Amniotic stem cell (primary cell): ENCODE data around the gene KCNJ4.

Experiments
- DNase-seq: peaks from one replicate; lab custom pipeline; 2025; lab: John Stamatoyannopoulos, UW

KCNJ4 gene

DNA sequence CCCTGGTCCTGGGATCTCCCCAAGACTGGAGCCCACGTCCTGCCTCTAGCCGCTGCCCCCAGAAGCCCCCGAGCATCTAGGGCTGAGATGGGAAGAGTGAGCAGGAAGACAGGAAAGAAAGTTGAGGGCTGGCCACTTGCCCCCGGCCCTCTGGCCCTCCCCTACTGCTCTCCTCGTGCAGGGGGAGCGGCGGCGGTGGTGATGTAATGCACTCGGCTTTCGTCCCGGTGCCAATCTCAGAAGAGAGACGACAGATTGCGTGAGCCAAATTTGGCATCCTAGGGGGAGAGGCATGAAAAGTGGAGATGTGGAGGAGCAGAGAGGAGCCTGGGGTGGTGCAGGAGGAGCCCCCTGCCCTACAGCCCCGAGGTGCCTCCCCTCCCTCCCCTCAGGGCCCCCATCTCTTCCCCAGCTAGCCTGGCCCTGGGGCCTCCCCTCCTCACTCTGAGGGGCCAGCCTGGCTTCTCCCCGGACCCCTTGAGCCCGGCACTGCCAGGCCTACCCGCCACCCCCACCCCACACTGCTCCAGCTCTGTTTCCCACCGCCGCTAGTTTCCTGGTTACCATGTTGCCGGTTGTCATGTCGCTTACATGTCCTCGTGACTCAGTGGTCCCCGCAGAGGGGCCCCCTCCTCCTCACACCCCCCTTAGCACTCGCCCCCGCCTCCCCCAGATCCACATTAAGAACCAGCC lies 2.5 kb downstream of the KCNJ4 start:
- DNase-seq, result no peak

DNA sequence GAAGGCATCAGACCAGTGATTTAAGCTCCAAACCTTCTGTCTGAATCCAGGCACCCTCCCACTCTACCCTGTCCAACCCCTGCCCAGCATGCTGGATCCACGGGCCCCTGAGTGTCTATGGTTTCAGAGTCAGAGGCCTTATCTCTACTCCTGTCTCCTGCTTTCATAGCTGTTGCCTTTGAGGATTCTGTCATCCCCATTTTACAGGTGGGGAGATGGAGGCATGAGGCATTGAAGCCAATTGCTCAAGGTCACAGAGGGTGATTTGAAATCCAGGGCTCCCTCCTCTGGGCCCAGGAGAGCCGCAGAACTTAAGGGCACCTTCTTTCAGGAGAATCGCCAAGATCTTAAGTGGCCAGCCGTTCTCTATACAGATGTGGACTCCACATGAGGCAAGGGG lies 3.1 kb downstream of the KCNJ4 start:
- no peak for DNase-seq

DNA sequence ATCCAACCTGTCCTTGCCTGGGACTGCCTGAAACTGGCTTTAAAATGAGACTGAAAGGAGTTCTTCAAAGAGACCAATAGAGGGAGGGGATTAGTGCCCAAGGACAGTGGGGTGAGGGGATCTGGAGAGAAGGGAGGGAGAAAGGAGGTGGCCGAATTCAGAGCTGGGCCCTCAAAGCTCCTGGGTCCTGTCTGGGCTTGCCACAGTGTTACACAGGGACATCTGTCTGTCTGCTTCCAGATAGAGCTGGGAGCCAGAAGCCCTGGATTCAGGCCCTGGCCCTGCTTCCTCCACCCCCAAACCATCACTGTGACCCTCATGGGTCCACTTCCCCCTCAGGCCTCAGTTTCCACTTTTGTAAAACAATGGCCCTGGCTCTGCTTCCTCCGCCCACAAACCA lies 3.6 kb downstream of the KCNJ4 start:
- no peak for DNase-seq

DNA sequence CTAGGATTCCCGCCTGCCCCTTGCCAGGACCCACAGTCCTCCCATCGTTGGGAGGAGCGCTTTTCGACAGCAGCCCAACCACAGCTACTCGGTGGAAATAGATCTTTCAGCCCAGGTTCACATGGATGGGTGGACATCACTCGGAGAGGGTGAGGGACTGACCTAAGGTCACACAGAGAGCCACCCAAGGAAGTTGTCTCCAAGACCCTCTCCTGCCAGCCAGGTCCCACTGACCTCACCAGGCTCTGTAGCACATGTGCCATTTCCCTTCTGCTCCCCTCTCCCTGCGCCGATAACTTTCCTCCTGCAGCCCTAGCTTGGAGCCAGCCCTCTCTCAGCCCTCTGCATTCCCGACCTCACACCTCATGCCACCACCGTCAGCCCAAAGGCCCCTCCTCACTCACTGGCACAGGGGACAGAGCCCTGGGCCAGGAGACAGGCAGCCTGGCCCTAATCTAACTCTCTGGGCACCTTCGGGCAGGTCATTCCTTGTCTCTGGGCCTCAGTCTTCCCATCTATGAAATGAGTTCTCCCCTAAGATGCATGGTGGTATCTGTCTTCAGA lies 4.7 kb downstream of the KCNJ4 start:
- no peak for DNase-seq

DNA sequence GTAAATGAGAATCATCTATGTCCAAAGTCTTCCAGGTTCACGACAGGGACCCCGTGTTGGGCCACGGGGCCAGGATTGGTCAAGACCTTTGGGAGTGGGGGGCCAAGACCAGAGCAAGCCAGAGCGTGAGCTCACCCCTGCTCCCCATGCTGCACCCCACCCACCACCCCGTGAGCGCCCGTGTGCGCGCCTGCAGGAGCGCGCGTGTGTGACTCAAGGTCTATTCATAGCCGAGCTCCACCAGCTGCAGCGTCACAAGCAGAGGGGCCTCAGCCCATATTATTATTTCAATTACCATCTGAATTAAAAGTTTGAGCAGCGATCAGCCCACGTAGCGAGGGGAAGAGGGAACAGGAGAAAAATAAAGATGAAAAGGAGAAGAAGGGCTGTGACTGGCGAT lies 5.2 kb downstream of the KCNJ4 start:
- no peak for DNase-seq

DNA sequence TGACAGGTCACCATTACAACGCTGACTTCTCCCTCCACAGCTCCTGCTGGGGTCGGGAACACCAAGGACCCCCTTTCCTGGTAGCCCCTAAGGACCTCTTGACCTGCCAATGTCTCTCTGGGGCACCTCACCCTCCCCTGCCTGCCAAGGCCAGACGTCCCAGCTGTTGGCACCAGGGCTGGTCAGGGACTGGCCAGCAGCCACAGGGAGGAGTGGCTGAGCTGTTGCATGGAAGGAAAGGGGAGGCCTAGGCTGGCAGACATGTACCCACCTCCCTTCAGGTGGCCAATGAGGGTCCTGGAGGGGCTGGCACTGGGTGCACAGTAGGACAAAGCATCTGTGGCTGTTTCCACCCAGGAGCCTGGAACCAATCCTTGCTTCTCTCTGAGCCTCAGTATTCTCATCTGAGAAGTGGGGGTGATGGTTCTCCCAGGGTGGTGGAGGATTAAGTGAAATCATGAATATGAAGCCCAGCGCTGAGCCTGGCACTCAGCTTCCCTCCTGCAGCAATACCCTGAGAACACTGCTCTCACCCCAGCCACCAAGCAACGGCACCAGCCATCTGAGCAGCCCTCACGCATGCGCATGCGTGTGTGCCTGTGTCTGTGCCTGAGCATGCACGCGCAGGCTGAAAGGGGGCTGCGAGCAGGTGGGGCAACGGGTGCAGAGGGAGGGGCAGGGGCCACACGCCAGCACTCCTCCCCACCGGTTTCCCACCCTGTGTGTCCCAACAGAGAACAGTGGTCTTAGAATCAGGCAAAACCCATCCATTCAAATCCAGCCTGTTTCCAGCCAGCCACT lies 5.9 kb downstream of the KCNJ4 start:
- DNase-seq, result no peak

DNA sequence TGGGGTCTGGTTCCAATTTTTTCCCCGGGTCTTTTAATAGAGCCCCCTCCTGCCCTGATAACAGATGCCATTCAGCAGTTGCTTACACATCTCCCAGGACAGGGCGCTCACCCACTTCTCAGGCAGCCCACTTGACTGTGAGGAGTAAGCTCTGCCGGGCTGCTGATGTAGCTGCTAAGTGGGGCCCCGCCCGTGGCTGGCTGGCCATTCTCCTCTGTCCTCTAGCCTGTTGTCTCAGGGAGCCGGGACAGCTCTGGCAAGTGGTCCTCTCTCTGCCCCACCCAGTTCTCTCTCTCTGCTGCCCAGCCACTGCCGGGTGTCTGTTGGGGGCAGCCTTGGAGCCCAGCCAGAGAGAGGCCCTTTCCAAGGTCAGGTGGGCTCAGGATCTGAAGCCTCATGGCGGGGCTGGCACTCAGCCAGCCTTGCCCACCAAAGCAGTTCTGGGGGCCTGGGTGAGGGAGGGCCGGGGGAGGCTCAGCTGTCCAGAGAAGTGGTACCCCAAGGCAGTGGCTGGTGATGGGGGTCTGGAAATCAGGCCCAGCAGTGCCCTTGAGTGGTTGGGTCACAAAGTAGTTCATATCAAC lies 8.9 kb downstream of the KCNJ4 start:
- no peak for DNase-seq

DNA sequence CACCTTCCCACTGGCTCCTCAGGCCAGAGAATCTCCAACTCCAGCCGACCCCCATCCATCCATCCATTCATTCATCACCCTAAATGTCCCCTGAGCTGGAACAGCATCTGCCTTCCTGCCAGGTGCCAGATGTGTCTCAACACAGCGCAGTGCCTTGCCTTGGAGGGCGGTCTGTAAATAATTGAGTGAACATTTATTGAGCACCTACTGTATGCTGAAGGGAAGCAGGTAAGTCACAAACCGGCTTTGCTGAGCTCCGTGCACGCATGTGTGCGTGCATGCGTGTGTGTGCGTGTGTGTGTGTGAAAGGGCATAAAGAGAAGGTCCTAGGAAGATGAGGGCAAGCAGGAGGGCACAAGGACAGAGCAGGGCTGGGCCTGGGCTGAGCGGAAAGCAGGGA lies 10.2 kb downstream of the KCNJ4 start:
- DNase-seq, result no peak

DNA sequence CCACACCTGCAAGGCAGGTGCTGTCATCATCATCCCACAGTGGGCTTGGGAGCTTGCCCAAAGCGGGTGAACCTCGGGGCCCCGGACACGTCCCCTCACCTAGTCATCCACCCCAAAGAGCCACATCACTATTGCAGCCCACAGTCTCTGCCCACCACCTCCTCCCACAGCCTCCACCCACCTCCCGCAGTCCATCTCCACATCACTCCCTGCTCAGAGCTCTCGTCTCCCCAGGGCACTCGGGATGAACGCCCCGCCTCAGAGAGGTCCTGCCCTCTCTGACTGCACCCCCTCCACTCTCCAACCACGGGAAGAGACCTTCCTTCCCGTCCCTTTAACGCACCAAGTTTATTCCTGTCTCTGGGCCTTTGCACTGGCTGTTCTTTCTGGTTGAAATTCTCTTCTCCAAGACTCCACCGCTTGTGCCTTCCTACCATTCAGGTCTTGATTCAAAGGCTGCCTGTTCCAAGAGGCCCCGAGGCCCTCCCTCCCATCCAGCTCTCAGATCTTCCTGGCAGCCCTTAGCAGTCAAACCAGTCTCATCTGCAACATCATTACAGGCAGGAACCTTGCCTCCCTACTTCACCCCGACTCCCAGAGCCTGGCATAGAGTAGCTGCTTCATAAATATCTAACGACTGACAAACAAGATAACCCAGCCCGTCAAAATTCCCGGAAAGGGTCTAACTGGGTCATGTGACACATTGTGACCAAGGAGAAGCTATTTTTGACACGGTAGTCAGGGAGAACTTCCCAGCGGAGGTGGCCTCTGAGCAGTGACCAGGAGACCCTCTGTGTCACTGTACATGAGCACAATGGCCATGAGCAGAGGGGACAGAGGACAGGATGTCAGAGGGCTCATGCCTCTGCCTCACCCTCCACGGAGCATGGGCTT lies 11.1 kb downstream of the KCNJ4 start:
- no peak for DNase-seq

DNA sequence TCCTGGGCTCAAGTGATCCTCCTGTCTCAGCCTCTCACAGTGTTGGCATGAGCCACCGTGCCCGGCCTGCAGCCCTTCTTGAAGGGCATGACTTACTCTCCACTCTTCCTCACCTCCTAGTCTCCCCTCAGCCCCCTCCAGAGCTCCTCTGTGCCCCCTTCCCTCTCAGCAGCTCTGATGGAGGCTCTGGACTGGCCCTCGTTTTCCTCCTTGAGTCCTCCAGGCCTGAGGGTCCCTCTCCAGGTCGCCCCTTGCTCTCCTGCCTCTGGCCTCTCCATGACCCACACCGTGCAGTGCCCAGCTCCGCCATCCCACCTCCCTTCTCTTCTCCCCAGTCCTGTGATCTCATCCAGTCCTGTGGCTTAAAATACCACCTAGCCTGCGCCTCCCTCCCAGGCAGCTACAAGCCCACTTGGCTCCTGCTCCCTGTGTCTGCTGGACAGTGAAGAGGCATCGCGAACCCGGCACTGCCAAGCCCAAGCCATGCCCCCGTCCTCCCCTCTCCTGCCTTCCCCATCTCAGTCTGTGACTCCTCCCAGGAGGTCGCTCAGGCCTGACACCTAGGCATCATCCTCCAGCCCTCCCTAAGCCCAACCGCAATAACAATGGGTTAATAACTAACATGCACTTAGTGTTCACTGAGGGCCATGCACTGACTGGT lies 11.9 kb downstream of the KCNJ4 start:
- DNase-seq, result no peak

DNA sequence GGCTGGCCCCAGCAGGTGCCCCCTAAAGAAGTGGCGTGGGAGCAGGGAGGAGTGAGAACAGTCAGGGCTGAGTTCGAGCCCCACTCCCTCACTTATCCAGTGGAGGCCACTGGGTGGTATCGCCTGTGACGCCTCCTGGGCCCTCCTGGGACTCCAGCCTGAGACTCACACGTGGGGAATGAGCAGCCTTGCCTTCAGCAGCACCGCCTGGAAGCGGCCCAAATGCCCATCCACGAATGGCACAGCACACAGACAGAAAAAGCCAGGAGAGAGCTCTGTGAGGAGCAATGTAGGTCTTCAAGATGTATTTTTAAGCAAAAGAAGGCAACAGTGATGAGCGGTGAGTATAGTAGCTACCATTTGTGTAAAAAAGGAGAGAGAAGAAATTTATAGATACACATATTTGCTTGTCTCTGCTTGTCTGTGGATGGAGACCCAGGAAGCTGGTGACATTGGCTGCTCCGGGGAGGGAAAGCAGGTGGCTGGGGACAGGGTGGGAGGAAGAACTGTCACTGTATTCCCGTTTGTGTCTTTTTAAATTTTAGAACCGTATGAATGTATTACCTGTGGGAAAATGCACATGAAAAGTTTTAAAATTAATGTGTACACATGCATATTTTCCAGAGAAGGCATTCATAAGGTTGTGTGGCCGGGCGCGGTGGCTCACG lies 13.2 kb downstream of the KCNJ4 start:
- DNase-seq, result no peak

DNA sequence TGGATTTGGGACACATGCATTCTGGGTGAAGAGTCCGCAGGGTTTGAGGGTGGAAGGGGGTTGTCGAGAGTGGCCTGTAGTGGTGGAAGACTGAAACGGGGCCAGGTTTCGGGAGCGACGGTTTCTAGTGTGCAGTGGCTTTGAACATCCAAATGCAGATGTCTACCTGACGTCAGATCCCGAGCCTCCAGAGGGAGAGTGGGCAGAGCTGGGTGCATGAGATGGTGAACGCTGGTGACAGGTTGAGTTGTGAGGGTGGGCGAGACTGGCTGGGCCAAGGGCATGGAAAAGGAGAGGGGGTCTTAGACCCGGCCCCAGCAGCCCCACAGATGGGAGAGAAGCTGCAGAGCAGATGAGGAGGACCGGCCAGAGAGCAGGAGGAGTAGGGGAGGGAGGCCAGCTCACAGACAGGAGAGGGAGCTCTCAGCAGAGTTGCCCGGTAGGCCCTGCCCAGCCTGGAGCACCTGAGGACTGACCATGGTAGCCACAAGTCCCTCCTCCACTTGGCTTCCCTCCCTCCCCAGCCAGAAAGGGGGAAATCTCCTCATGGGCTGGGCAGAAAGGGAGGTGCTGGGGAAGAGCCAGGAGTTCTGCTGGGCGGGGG lies 14.2 kb downstream of the KCNJ4 start:
- no peak for DNase-seq

DNA sequence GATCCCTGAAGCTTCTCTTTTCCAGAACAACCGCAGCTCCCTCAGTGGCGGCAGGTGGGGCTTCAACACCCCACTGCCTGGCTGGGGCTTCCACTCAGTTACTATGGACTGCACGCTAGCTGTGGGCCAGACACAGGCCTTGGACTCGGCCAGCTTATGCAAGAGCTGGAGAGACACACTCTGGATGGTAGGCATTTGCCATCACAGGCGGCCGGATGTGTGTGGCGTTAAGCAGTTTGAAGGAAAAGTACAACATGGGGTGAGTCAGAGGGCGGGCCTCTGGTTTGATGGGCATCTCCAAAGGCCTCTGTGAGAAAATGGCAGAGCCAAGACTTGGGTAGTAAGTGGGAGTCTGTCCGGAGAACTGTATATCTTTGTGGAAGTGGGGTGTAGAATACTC lies 17.6 kb downstream of the KCNJ4 start:
- no peak for DNase-seq

DNA sequence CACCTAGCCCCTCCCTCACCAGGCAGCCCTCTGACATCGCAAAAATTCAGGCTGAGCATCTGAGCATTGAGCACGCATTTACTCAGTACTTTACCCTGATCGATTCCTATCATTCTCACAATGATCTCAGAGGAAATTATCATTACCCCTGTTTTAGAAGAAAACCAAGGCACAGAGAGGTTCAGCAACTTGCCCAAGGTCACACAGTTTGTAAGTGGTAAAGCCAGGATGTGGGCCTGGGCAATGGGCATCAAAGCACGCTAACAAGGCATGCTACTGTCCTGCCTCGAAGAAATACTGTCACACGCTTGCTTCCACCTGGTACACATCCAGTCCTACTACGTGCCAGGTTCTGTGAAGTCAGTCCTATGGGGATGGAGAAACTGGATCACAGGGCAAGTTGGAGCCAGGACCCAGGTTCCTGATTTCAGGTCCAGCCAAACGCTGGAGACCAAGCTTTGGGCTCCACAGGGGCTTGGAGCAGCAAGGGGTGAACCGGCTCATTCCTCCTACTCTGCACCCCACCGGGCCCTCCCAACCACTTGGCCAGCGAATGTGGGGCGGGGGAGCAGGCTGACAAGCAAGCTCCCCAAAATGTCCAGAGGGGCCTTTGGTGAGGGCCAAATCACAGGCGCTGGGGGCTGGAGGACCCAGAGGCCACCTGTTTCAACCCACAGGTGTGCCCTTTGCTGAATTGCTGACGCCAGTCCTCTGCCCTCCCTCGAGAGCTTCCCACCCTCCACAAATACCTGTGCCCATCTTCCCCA lies 18.2 kb downstream of the KCNJ4 start:
- no peak for DNase-seq

DNA sequence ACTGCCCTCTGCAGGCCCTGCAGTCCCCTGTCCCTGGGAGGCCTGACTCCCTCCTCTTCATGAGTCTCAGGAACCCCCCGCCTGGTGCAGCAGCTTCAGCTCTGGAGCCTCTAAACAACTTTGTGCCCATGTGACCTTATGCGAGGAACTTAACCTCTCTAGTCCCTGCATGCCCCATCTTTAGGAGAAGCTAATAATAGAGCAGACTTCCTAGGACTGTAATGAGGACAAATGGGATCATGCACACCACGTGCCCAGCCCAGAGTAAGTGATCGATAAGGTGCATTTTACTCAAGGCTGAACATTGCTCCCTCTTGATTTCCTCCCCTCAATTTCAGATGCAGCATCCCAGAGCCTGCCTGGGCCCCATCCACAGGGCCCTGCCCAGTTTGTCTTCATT lies 19.0 kb downstream of the KCNJ4 start:
- DNase-seq, result no peak

DNA sequence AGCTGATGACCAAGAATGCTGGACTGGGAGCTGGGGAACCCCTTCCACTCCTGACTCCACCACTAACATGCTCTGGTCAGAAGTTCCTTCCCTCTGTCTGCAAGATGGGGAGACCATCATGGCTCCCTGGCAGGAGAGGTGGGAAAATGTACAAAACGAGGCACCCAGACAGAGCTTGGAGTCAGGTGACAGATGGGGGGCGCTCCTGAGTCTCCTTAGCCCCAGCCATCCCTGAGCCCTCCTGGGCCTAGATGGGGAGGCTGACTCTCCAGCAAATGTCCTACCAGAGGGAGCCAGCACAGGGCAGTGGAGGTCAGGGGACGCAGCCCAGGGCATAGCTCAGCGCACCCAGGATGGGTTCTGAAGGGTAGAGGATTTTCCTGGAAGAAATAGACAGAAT lies 20.0 kb downstream of the KCNJ4 start:
- DNase-seq, result no peak

DNA sequence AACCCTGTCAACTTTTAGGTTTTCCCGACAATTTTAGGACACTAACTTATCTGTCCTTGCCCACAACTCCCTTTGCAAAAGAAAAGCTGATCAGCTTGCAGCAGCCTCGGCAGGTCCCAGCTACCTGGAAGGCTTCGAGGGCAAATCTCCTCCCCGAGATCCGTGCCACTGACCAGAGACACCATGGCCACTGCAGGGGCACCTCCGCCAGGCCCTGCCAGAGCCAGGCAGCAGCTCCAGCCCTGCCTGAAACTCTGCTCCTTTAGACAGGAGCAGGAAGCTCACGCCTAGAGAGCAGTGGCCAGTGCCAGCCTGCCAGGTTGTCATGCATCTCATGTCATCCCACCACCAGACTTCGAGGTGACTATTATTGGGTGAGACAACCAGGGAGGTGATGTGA lies 21.1 kb downstream of the KCNJ4 start:
- no peak for DNase-seq

DNA sequence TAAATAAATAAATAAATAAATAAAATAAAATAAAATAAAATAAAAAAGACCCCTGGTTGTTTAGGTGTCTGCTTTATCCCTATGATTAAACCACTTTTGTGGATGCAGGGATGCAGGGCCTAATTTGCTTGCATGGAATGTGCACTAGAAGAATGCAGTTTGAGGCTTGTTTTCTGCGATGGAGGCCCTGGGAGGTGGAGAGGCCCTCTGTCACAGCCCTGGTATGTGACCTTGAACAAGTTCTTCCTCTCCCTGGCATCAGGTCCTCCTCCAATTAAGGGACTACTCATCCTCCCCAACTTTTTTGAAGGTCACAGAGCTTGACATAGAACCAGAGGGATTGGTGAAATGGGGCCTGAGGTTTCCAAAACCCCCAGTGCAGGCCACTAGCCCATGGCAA lies 22.7 kb downstream of the KCNJ4 start:
- DNase-seq, result no peak

DNA sequence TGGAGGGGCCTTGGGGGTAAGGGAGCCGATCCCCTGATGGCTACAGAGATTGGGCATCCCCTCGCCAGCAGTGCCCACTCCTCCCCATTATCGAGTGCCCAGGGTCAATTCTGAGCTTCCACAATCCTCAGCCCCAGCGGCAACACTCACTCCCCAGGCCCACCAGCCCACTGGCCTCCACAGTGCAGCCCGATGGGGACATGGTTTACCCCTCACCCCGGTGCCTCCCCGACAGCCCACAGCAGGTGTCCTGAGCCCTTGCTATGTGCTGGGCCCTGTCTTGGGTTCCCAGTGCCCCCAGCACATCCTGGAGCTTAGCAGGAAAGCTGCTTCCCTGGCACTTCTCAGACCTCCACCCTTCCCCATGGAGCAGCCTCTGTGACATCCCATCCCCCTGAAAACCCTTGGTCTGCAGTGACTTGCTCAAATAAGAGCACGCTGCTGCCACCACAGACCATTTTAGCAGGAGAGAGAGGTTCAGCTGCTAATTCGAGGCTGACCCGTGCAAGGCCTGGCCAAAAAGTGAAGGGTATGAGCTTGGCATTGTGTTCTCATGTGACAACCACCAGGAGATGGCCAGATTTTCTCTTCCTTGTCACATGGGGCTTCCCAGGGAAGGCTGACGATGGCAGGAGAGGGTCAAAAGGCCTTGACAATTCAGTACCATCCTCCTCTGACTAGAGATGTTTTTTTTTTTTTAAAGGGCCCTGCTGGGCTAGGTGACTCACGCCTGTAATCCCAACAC lies 23.6 kb downstream of the KCNJ4 start:
- no peak for DNase-seq
